ENCODE measurements around the gene EID2B. TPM values are rescaled to one million over a fixed set of nuclear protein-coding genes. Genes with fewer than 3 reads are reported as not detected.

Gene EID2B
- total and polyA plus RNA-seq, 2 of the 13 experiments (the other 11 are each of a cell fraction or from before 2014, with no cell fraction given) = 2.5 to 3.7 TPM

DNA sequence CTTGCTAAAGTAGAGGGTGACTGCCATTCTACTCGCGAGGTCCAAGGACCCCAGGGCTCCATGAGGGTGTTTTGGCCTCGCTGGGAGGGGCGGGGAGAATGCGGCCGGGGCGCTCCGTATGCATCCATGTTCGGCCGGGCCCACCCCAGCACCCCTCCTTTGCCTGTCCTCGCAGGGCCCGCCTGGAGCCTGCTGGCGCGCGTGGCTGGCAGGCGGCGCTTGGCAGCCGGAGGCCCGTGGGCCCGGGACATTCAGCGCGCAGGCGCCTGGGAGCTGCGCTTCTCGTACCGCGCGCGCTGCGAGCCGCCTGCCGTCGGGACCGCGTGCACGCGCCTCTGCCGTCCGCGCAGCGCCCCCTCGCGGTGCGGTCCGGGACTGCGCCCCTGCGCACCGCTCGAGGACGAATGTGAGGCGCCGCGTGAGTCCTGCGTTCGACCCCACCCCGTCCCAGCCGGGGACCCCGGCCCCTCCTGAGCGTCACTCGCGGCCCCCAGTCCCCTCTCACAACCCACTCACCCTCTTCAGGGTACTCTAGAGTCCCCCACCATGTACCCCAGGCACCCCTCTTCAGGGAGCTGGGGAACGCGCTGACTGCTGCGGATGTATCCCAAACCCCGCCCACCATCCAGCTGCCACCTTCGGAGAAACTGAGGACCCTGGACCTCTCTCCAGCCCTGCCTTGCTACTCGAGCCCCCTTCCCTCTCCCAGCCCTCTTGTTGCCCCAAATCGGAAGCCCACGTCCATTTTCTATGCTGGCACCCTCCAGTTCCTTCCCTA, 29.8 kb downstream of the EID2B start (continued):
- TF ChIP-seq AHDC1 (CRISPR knock-in tag; IDR thresholded peaks at IDR 0.05; ENCODE audit: borderline replicate concordance) (peak; percentile 18; the same call in 1 of the 2 replicates), ZNF256 (CRISPR knock-in tag; conservative IDR thresholded peaks at IDR 0.05) (peak; percentile 90; the same call in 1 of the 2 replicates), ZNF232 (CRISPR knock-in tag; IDR thresholded peaks at IDR 0.05; ENCODE audit: borderline replicate concordance) (peak; percentile 93), ZNF510 (CRISPR knock-in tag; IDR thresholded peaks at IDR 0.05; ENCODE audit: low read depth) (peak; percentile 83; the same call in 1 of the 2 replicates), MXD4 (CRISPR knock-in tag; IDR thresholded peaks at IDR 0.05) (peak; percentile 93), ZMYM4 (CRISPR knock-in tag; IDR thresholded peaks at IDR 0.05) (peak; percentile 89), POLR2AphosphoS2 (IDR thresholded peaks at IDR 0.05; ENCODE audit: low read depth, low read length) (no peak), SIN3B (IDR thresholded peaks at IDR 0.05; ENCODE audit: low read length) (no peak), ZNF512B (CRISPR knock-in tag; IDR thresholded peaks at IDR 0.05; ENCODE audit: borderline replicate concordance) (no peak), ZMAT5 (CRISPR knock-in tag; IDR thresholded peaks at IDR 0.05; ENCODE audit: borderline replicate concordance, low read depth) (no peak; the same call in 1 of the 2 replicates), ZNF564 (CRISPR knock-in tag; IDR thresholded peaks at IDR 0.05) (peak; percentile 97), ZNF879 (CRISPR knock-in tag; IDR thresholded peaks at IDR 0.05) (peak; percentile 99), HMG20A (CRISPR knock-in tag; IDR thresholded peaks at IDR 0.05; ENCODE audit: borderline replicate concordance) (no peak), CBX2 (IDR thresholded peaks at IDR 0.05; ENCODE audit: low read depth, low read length) (no peak), CBX2 (CRISPR knock-in tag; IDR thresholded peaks at IDR 0.05; ENCODE audit: low read depth) (no peak), SRF (IDR thresholded peaks at IDR 0.05; ENCODE audit: low read depth, low read length) (no peak), ZNF3 (CRISPR knock-in tag; IDR thresholded peaks at IDR 0.05) (peak; percentile 56; the same call in 1 of the 2 replicates), POGZ (CRISPR knock-in tag; IDR thresholded peaks at IDR 0.05) (no peak), ISX (CRISPR knock-in tag; conservative IDR thresholded peaks at IDR 0.05) (peak; percentile 97)
- TF ChIP-seq, protein P1, sequence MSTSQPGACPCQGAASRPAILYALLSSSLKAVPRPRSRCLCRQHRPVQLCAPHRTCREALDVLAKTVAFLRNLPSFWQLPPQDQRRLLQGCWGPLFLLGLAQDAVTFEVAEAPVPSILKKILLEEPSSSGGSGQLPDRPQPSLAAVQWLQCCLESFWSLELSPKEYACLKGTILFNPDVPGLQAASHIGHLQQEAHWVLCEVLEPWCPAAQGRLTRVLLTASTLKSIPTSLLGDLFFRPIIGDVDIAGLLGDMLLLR (CRISPR knock-in tag; IDR thresholded peaks at IDR 0.05) = peak; percentile 100

Data from HepG2 (cell line).